OCI-LY7 (cell line): ENCODE results near the gene AEN.
"Not testable (repeated sequence)": the region's sequence is repeated elsewhere in the genome, so short reads cannot be mapped to it uniquely, and the experiment has no call there.

Experiments used
- EZH2phosphoT487 ChIP-seq: fragments of 200-600 bp; sonication (generic); IDR thresholded peaks from 2 replicates; pipeline ENCODE4 v1.6.1; 2018; ENCODE audit warnings: low read depth, borderline replicate concordance, mild to moderate bottlenecking, mixed run types, antibody characterized with exemption, low read length, moderate library complexity, mixed read lengths
- TF ChIP-seq, protein P1 (sequence below): fragments of 200-600 bp; sonication (generic); conservative IDR thresholded peaks from 2 replicates; pipeline ENCODE4 v1.5.1; 2014; ENCODE audit warnings: mild to moderate bottlenecking, antibody characterized with exemption, low read length, moderate library complexity, mixed read lengths

DNA sequence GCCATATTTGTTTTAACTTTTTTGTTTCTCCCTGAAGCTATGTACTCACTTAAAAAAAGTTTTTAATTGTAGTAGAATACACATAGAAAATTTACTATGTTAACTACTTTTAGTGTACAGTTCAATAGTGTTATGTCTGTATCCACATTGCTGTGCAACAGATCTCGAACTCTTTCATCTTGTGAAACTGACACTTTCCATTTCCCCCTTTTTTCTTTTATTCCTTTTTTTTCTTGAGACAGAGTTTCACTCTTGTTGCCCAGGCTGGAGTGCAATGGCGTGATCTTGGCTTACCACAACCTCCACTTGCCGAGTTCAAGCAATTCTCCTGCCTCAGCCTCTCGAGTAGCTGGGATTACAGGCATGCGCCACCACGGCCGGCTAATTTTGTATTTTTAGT, 11.7 kb downstream of the AEN start:
- TF ChIP-seq, protein P1, sequence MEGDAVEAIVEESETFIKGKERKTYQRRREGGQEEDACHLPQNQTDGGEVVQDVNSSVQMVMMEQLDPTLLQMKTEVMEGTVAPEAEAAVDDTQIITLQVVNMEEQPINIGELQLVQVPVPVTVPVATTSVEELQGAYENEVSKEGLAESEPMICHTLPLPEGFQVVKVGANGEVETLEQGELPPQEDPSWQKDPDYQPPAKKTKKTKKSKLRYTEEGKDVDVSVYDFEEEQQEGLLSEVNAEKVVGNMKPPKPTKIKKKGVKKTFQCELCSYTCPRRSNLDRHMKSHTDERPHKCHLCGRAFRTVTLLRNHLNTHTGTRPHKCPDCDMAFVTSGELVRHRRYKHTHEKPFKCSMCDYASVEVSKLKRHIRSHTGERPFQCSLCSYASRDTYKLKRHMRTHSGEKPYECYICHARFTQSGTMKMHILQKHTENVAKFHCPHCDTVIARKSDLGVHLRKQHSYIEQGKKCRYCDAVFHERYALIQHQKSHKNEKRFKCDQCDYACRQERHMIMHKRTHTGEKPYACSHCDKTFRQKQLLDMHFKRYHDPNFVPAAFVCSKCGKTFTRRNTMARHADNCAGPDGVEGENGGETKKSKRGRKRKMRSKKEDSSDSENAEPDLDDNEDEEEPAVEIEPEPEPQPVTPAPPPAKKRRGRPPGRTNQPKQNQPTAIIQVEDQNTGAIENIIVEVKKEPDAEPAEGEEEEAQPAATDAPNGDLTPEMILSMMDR = not testable (repeated sequence)
- not testable (repeated sequence) for TF ChIP-seq EZH2phosphoT487
